Kidney epithelial cell (primary cell): Measurements from ENCODE around the gene DCXR. TPM values are rescaled to one million over a fixed set of nuclear protein-coding genes. Genes with fewer than 3 reads are reported as not detected.

ENCODE experiments used
- DNase-seq: peaks from one replicate; pipeline ENCODE4 v3.0.0-alpha.2; 2010; ENCODE audit warnings: low read depth
- H3K27me3 ChIP-seq: 2 replicates; pipeline ENCODE4 v1.6.0; 2011; ENCODE audit warnings: low read length; ENCODE audit not compliant: control insufficient read depth, insufficient read depth
- H3K36me3 ChIP-seq: 2 replicates; pipeline ENCODE4 v1.5.1; 2011; ENCODE audit warnings: low read length; ENCODE audit not compliant: control insufficient read depth, insufficient read depth
- H3K4me3 ChIP-seq: 2 replicates; pipeline ENCODE4 v1.5.1; 2011; ENCODE audit warnings: low read depth, mild to moderate bottlenecking, control low read depth, low read length
- total RNA-seq: library from RNA; depleted of rRNA; stranded (reverse); fragments of >200 nt; gene quantifications from 2 replicates; pipeline ENCODE4 v1.2.3, GENCODE V29; 2015
- TF ChIP-seq, protein P1 (sequence below): IDR thresholded peaks from 2 replicates; pipeline ENCODE4 v1.5.1; 2011; ENCODE audit warnings: mild to moderate bottlenecking, moderate library complexity, low read length, control low read depth, inconsistent platforms; ENCODE audit not compliant: insufficient read depth, poor library complexity, severe bottlenecking

The DCXR gene
- total RNA-seq, 1 donor from 2014 or later: 70.8 TPM

DNA sequence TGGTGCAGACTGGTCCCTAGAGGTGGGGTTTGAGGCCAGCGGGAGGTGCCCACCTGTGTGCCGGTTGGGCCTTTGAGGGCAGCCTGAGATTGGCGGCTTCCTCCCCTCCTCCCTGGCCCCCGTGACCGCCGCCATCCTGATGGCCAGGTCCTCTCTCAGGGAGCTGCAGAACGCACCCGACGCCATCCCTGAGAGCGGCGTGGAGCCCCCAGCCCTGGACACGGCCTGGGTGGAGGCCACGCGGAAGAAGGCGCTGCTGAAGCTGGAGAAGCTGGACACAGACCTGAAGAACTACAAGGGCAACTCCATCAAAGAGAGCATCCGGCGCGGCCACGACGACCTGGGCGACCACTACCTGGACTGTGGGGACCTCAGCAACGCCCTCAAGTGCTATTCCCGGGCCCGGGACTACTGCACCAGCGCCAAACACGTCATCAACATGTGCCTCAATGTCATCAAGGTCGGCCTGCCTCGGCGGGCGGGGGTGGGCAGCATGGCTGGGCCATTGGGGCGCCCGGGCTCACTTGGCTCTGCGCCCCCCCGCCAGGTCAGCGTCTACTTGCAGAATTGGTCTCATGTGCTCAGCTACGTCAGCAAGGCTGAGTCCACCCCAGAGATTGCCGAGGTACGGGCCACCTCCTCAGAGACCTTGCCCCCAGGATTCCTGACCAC is 17.0 kb upstream of the DCXR start:
- TF ChIP-seq, protein P1, sequence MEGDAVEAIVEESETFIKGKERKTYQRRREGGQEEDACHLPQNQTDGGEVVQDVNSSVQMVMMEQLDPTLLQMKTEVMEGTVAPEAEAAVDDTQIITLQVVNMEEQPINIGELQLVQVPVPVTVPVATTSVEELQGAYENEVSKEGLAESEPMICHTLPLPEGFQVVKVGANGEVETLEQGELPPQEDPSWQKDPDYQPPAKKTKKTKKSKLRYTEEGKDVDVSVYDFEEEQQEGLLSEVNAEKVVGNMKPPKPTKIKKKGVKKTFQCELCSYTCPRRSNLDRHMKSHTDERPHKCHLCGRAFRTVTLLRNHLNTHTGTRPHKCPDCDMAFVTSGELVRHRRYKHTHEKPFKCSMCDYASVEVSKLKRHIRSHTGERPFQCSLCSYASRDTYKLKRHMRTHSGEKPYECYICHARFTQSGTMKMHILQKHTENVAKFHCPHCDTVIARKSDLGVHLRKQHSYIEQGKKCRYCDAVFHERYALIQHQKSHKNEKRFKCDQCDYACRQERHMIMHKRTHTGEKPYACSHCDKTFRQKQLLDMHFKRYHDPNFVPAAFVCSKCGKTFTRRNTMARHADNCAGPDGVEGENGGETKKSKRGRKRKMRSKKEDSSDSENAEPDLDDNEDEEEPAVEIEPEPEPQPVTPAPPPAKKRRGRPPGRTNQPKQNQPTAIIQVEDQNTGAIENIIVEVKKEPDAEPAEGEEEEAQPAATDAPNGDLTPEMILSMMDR: no peak
- H3K27me3 ChIP-seq: no peaks in the 10 kb centered on the region
- no peak for DNase-seq
- peaks cover 2% of the 10 kb centered on the region for H3K36me3 ChIP-seq
- no peak overlapping the region for H3K4me3 ChIP-seq

DNA sequence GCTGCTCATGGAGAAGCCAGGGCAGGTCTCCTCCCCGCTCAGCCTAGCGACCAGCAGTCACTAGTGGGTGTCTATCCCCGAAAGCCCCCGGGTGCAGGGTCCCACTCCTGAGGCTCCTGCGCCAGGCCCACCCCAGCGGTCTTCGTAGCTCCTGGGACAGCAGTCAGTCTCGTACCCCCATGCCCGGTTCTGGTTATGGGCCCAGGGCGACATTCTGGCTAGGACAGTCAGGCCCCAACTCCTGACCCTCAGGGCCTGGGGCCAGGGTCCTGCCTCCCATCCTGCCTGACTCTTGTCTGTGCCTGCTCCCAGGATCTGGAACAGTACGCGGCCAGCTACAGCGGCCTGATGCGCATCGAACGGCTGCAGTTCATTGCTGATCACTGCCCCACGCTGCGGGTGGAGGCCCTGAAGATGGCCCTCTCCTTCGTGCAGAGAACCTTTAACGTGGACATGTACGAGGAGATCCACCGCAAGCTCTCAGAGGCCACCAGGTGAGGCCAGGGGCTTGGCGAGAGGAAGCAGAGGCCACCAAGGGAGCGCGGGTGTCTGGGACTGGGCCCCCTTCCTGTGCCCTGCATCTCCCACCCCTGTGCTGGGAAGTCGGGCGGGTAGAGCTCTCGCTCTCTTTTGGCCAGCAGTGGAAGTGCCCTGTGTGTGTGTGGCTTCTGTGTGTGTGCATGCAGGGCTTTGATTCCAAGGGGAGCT is 16.2 kb upstream of the DCXR start:
- Histone ChIP-seq H3K27me3 (no peaks in the 10 kb centered on the region), H3K36me3 (peaks cover 2% of the 10 kb centered on the region), H3K4me3 (no peak overlapping the region)
- DNase-seq: no peak
- TF ChIP-seq, protein P1: no peak

DNA sequence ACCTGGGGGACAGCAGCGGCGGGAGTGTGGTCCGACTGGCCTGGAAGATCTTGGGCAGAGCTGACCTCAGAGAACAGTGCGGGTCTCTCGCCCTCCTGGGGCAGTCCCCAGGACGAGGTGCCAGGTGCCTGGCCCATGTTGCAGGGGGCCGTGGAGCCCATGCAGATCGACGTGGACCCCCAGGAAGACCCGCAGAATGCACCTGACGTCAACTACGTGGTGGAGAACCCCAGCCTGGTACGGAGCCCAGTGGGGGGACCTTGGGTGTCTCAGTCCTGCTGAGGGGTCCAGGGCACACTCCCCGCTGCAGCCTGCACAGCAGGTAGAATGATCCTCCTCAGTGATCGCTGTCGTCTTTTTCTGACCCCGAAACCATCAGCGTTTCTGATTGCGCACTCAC is 15.6 kb upstream of the DCXR start:
- Histone ChIP-seq H3K36me3 (peaks cover 3% of the 10 kb centered on the region), H3K4me3 (peak overlapping the region; percentile 80), H3K27me3 (no peaks in the 10 kb centered on the region)
- DNase-seq: no peak
- TF ChIP-seq, protein P1: no peak

DNA sequence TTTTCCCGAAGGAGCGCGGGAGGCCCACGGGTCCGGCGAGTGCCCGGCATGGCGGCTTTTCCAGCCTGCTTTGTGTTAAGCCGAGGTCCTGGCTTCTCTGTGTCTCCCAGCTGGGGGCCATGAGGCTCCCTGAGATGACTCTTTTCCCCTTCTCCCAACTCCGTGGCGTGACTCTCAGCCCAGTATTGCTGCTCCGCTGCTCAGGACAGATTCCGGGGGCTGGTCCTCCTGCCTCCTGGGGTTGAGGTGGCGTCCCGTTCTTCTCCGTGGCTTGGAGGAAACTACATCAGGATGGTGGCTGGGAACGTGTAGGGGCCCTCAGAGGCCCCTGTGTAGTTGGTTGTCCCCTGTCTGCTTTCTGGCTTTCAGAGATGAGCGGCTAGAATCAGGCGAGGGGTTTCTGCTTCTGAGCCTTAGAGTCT is 15.2 kb upstream of the DCXR start:
- Histone ChIP-seq H3K36me3 (peaks cover 3% of the 10 kb centered on the region), H3K4me3 (peak overlapping the region; percentile 80), H3K27me3 (no peaks in the 10 kb centered on the region)
- TF ChIP-seq, protein P1: no peak
- no peak for DNase-seq

DNA sequence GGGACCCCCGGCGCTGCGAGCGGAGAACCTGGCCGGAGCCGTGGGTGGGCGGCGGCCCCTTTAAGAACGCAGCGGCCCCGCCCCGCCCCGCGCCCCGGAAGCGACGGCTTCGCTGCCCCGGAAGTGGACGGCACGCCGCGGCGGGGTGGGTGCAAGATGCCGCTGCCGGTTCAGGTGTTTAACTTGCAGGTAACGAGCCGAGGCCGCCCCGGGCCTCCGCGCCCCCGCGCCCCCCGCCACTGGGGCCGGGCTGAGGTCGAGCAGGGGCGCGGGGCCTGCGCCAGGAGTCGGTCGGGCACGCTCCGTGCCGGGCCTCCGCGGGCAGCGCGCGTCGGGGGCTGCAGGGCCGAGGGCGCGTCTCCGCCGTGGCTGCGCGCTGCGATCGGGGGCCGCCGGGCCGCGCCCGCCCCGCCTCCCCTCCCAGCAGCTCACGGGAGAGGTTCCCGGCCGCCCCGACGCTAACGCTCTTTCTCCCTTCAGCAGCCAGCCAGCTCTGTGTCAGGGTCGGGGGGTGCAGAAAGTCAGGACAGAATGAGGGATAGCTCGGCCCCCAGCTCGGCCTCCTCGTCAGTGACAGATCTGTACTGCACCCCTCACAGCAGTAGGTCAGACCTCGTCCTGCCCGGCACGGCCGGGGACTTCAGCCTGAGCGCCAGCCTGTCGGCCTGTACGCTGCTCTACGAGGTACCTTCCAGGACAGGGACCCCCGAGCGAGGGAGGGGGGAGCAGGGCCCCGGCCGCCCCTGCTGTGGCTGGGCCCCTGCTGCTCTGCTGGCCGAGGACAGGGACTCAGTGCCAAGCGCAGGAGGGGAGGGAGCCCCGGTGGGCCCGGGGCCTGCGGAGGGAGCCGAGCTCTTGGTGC is 14.5 kb upstream of the DCXR start, which contains the start of the genes GPS1 and RFNG:
Gene GPS1 (plus strand): TSS at position 123 of the 862 bp plus-strand sequence. CDS start 34 bp downstream, at position 157.
Gene RFNG (minus strand): TSS at position 36 of the 862 bp plus-strand sequence. CDS start 45 bp downstream, outside the sequence.
- TF ChIP-seq, protein P1: no peak
- Histone ChIP-seq H3K36me3 (peaks cover 3% of the 10 kb centered on the region), H3K27me3 (no peaks in the 10 kb centered on the region), H3K4me3 (peak within 1 kb of the TSS; percentile 80)
- DNase-seq: peak; percentile 25
